Esophagus squamous epithelium (tissue), 5 donors: ENCODE measurements around the gene RUNX1. TPM values are rescaled to one million over a fixed set of nuclear protein-coding genes. Genes with fewer than 3 reads are reported as not detected.

ENCODE experiments used
- DNase-seq: peaks from one replicate; lab custom pipeline; 2025; lab: John Stamatoyannopoulos, UW
- H3K27ac ChIP-seq, 4 donors: fragments of 200-600 bp; sonication (generic); one replicate each; pipeline ENCODE4 v1.5.1; 2016 to 2019; ENCODE audit warnings: mild to moderate bottlenecking in 1 of 4
- H3K27me3 ChIP-seq, 4 donors: fragments of 200-600 bp; sonication (generic); 1 replicate in 3 of 4; 2 replicates in 1 of 4; pipeline versions ENCODE4 v1.5.1 to v1.6.0; 2017 to 2021; ENCODE audit warnings: antibody characterized with exemption in 1 of 4
- H3K36me3 ChIP-seq, 3 donors: fragments of 200-600 bp; sonication (generic); one replicate each; pipeline ENCODE4 v1.5.1; 2016 to 2019
- H3K4me1 ChIP-seq, 3 donors: fragments of 200-600 bp; sonication (generic); one replicate each; pipeline ENCODE4 v1.5.1; 2017 to 2019
- H3K4me3 ChIP-seq, 4 donors: fragments of 200-600 bp; sonication (generic); 1 replicate in 3 of 4; 2 replicates in 1 of 4; pipeline ENCODE4 v1.5.1; 2016 to 2019; ENCODE audit warnings: mild to moderate bottlenecking in 2 of 4, moderate library complexity in 1 of 4
- H3K9me3 ChIP-seq, 3 donors: fragments of 200-600 bp; sonication (generic); one replicate each; pipeline ENCODE4 v1.5.1; 2016 to 2019
- POLR2A ChIP-seq, 4 donors: fragments of 450-650 bp; IDR thresholded peaks; one replicate each; pipeline ENCODE4 v1.6.1; 2017; ENCODE audit warnings: antibody characterized with exemption in 4 of 4, mild to moderate bottlenecking in 4 of 4, moderate library complexity in 3 of 4
- WGBS, 2 donors: methylation state at CpG; one replicate each; pipeline ENCODE4 v1.1.5; 2018; 5-methylcytosine and 5-hydroxymethylcytosine counted together
- intact Hi-C: fragments of 100-400 bp; cut with DNase I; formaldehyde crosslinking; loops from one replicate; pipeline ENCODE4 v1.15.0; 2022
- total RNA-seq, 4 donors: library from RNA; depleted of rRNA; stranded (reverse); fragments of >200 nt; gene quantifications; one replicate each; pipeline ENCODE4 v1.1.0, GENCODE V29; 2016
- TF ChIP-seq, protein P1 (sequence below), 6 experiments: fragments of 450-650 bp in 4 of 6; fragments of 200-600 bp in 2 of 6; sonication (generic) in 2 of 6; IDR thresholded peaks; one replicate each; pipeline ENCODE4 v1.5.1; 2016 to 2019; ENCODE audit warnings: antibody characterized with exemption in 6 of 6, mild to moderate bottlenecking in 4 of 6, moderate library complexity in 4 of 6
- donor health status: DM: yes; HTN: yes; CAD: no.

RUNX1 gene
- total RNA-seq, 4 donors from 2014 or later, result 8.2 to 25.4 (median 18.3) TPM

DNA sequence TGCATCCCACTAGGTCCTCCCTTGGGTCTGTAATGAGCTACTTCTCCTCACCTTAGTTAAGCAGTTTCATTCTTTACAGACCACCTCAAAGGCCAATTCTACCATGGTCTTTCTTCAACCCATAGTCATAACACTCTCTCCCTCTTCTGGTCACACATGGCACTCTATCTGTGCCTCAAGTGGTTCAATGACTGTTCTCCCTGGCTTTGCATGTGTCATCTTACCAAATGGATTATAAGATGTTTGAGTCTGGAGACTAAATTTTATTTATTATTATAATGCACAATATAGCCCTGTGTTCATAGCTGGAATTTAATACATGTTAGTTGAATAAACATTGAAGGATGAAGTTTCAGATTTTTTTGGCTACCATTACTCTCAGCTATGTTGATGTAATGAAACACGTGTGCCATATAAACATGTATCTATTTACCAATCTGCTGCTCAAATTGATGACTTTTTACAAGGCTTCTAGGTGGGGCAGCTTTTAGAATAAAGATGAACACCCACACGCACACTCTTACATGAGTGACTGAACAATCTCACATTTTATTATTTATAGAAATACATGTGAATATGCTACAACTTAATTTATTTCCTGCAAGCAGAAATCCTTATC is 102.1 kb downstream of the RUNX1 start:
- Histone ChIP-seq H3K27ac (no peak overlapping the region), H3K9me3 (no peaks in the 10 kb centered on the region), H3K27me3 (peaks cover 0 to 9% (median 0%) of the 10 kb centered on the region in 4 donors), H3K4me3 (no peak overlapping the region), H3K36me3 (no peaks in the 10 kb centered on the region), H3K4me1 (no peaks in the 10 kb centered on the region)
- TF ChIP-seq POLR2A (IDR thresholded peaks at IDR 0.05), result no peak
- TF ChIP-seq, protein P1, sequence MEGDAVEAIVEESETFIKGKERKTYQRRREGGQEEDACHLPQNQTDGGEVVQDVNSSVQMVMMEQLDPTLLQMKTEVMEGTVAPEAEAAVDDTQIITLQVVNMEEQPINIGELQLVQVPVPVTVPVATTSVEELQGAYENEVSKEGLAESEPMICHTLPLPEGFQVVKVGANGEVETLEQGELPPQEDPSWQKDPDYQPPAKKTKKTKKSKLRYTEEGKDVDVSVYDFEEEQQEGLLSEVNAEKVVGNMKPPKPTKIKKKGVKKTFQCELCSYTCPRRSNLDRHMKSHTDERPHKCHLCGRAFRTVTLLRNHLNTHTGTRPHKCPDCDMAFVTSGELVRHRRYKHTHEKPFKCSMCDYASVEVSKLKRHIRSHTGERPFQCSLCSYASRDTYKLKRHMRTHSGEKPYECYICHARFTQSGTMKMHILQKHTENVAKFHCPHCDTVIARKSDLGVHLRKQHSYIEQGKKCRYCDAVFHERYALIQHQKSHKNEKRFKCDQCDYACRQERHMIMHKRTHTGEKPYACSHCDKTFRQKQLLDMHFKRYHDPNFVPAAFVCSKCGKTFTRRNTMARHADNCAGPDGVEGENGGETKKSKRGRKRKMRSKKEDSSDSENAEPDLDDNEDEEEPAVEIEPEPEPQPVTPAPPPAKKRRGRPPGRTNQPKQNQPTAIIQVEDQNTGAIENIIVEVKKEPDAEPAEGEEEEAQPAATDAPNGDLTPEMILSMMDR (IDR thresholded peaks at IDR 0.05), result no peak
- intact Hi-C loops, result no loop called here
- DNase-seq, result no peak
- 78 to 91% methylated on average over 2 of the region's 2 CpGs for WGBS, 2 donors

DNA sequence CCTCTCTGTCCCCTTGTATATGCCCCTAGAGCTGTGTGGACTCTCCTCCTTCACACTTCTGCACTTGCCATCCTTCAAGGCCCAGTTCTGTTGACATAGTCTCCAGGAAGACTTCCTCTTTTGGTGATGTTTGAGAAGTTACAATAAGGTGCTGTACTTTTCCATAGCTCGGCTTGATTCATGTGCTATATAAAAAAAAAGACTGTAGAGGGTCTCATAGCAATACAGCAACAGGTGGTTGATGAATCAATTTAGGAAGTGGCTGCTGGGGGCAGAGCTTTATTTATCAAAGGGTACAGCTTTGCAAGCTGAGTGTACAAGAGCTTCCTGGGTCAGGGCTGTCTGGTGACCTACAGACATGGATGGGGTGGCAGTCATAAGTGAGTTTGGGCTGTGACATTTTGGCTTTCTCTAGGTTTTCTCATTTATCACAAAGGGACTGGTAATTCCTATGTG is 102.7 kb downstream of the RUNX1 start:
- 50 to 67% methylated on average over 1 of the region's 1 CpG for WGBS, 2 donors
- DNase-seq, result no peak
- no peaks in the 10 kb centered on the region for H3K36me3 ChIP-seq
- intact Hi-C loops, result no loop called here
- H3K27me3 ChIP-seq, result peaks cover 0 to 9% (median 0%) of the 10 kb centered on the region in 4 donors
- no peak overlapping the region for H3K4me3 ChIP-seq
- no peak for TF ChIP-seq POLR2A (IDR thresholded peaks at IDR 0.05)
- TF ChIP-seq, protein P1 (IDR thresholded peaks at IDR 0.05), result no peak
- H3K27ac ChIP-seq, result no peak overlapping the region
- H3K9me3 ChIP-seq, result no peaks in the 10 kb centered on the region
- no peaks in the 10 kb centered on the region for H3K4me1 ChIP-seq

DNA sequence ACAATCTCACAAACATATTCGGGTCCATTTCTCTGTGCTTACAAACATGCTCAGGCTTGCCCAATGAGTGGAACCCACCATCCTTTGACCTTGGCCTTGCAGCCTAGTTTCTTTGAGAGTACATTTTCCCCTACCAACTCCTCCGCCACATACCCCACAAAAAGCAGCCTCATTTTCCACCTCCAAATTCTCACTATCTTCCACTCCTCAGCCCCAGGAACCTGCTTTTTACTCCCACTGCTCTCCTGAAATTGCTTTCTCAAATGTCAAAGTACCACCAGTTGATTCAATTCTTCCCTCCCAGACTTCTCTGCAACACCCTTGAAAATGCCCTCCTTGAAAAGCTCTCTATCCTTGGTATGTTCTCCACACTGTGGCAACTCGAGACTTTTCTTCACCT is 103.8 kb downstream of the RUNX1 start:
- no peaks in the 10 kb centered on the region for H3K9me3 ChIP-seq
- no peaks in the 10 kb centered on the region for H3K36me3 ChIP-seq
- peaks cover 0 to 13% (median 0%) of the 10 kb centered on the region in 4 donors for H3K27me3 ChIP-seq
- no peaks in the 10 kb centered on the region for H3K4me1 ChIP-seq
- TF ChIP-seq POLR2A (IDR thresholded peaks at IDR 0.05), result no peak
- TF ChIP-seq, protein P1 (IDR thresholded peaks at IDR 0.05), result no peak
- no peak overlapping the region for H3K4me3 ChIP-seq
- H3K27ac ChIP-seq, result no peak overlapping the region
- intact Hi-C loops, result no loop called here
- DNase-seq, result no peak
- WGBS, 2 donors, result 79 to 84% methylated on average over 3 of the region's 3 CpGs

DNA sequence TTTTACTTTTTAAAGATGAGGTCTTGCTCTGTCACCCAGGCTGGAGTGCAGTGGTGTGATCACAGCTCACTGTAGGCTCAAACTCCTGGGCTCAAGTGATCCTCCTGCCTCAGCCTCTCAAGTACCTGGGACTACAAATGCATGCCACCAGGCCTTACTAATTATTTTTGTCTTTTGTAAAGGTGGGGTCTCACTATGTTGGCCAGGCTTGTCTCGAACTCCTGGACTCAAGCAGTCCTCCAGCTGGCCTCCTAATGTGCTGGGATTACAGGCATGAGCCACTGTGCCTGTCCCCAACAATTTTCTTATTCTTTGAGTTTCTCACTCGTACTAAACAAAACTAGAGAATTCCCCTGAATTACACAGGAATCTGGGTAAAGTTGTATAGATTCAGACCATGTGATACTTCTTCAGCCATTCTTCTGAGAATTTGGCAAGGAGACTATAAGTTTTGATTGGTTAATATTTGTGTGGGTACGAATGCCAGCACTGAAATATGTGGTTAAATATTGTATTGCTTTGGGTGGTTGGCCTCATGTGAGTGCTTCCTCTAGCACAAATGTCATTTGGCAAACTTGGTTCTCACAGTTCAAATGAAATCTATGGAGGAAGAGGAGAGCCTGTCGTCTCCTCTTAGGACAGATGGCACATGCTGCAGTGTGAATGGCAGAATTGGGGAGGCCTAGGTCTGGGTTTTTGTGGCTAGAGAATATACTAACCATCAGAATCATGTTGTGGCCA is 104.9 kb downstream of the RUNX1 start:
- Histone ChIP-seq H3K4me1 (peaks cover 0 to 7% (median 3%) of the 10 kb centered on the region in 3 donors), H3K9me3 (no peaks in the 10 kb centered on the region), H3K36me3 (no peaks in the 10 kb centered on the region), H3K27ac (no peak overlapping the region), H3K27me3 (peaks cover 0 to 13% (median 0%) of the 10 kb centered on the region in 4 donors), H3K4me3 (no peak overlapping the region)
- TF ChIP-seq, protein P1 (IDR thresholded peaks at IDR 0.05), result no peak
- intact Hi-C loops, result no loop called here
- 70 to 76% methylated on average over 4 of the region's 4 CpGs for WGBS, 2 donors
- DNase-seq, result no peak

DNA sequence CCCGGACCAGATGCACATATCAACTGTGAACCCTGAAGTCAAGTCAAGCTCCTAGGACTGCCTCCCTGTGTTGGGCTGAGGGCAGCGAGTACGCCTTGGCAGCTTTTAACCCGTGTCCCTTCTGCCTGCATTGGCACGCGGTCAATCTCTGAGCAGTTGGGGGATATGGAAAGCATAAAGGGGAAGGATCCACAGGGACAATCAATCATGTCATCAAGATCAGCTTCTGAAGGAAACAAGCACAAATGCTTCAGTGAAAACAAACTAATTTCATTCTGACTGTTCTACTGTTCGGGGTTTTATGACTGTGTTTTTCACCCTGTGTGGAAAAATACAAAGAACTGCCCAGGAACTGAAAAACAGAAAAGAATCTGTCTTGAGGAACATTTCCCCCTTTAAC is 106.2 kb downstream of the RUNX1 start:
- Histone ChIP-seq H3K4me3 (no peak overlapping the region), H3K9me3 (no peaks in the 10 kb centered on the region), H3K36me3 (no peaks in the 10 kb centered on the region), H3K27ac (no peak overlapping the region), H3K4me1 (peaks cover 0 to 7% (median 3%) of the 10 kb centered on the region in 3 donors), H3K27me3 (peaks cover 0 to 9% (median 0%) of the 10 kb centered on the region in 4 donors)
- no peak for DNase-seq
- TF ChIP-seq, protein P1 (IDR thresholded peaks at IDR 0.05), result no peak
- no peak for TF ChIP-seq POLR2A (IDR thresholded peaks at IDR 0.05)
- 73 to 76% methylated on average over 2 to 7 of the region's 7 CpGs for WGBS, 2 donors
- intact Hi-C loops, result no loop called here
